ENCODE data around the gene KRT3.

KRT3 gene

DNA sequence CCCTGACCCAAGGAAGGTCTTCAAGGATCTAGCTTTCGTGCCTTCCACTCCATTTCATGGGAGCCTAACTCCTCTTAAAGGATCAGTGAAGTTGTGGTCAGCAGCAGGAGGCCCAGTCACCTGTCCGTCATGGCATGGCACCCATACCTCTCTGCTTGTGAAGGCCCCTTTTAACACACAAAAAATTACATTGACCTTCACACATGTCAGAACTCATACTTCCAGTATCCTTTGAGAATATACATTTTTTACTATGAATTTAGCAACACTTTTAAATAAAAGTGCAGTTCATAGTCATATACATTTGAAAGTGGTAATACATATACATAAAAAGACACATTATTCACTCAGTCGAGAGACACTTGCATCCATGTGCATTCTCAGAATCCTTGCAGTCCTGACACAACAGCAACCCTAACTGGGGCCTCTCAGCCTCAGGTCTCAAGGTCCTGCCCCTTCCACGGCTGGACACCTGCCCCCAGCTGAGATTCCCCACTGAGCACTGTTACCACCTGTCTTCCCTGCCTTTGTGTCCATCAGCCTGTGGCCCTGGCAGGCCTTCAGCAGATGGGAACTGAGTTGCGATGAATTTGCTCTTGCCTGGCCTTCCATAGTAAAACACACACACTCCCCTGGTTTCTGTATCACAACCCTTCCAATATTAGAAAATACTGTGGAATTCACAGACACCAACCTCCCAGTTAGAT is 3.7 kb upstream of the KRT3 start:
- TF ChIP-seq FOXP2 (optimal IDR thresholded peaks at IDR 0.05; ENCODE audit: borderline replicate concordance, extremely low read depth, extremely low read length, insufficient read depth) (no peak), SIN3A (IDR thresholded peaks at IDR 0.05; ENCODE audit: borderline replicate concordance, insufficient read depth, low read length) (no peak), POLR2AphosphoS5 (IDR thresholded peaks at IDR 0.05; ENCODE audit: low read depth, low read length) (no peak), REST (IDR thresholded peaks at IDR 0.05; ENCODE audit: insufficient read depth in 1 of 2, low read depth in 2 of 2, low read length in 2 of 2) (no peak), TAF1 (IDR thresholded peaks at IDR 0.05; ENCODE audit: borderline replicate concordance, insufficient read depth, low read length) (no peak)

GRCh38 chr12:52798671-52799504 is 3.0 kb upstream of the KRT3 start:
- TF ChIP-seq TAF1 (IDR thresholded peaks at IDR 0.05; ENCODE audit: borderline replicate concordance, insufficient read depth, low read length) (no peak), SIN3A (IDR thresholded peaks at IDR 0.05; ENCODE audit: borderline replicate concordance, insufficient read depth, low read length) (no peak), FOXP2 (optimal IDR thresholded peaks at IDR 0.05; ENCODE audit: borderline replicate concordance, extremely low read depth, extremely low read length, insufficient read depth) (no peak), POLR2AphosphoS5 (IDR thresholded peaks at IDR 0.05; ENCODE audit: low read depth, low read length) (no peak), REST (IDR thresholded peaks at IDR 0.05; ENCODE audit: insufficient read depth in 1 of 2, low read depth in 2 of 2, low read length in 2 of 2) (no peak)

DNA sequence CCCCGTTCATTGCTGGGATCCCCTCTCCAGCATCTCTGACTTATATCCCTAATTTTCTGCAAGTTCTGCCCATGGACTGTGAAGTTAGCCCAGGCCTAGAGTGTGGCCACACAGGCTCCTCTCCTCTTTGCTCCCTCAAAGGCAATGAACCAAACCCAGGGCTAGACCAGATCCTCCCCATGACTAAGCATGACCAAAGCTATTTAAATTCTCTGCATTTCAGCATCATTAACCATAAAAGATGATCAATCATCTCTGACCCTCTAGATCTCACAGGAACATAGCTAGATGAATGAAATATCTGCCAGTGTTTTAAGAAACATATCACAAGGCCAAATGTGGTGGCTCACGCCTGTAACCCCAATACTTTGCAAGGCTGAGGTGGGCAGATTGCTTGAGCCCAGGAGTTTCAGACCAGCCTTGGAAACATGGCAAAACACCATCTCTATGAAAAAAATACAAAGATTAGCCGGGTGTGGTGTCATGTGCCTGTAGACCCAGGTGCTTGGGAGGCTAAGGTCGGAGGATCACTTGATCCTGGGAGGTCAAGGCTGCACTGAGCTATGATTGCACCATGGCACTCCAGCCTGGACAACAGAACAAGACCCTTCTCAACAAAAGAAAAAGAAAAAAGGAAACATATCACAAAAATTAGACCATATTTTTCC is 2.2 kb upstream of the KRT3 start:
- TF ChIP-seq SIN3A (IDR thresholded peaks at IDR 0.05; ENCODE audit: borderline replicate concordance, insufficient read depth, low read length), result no peak

DNA sequence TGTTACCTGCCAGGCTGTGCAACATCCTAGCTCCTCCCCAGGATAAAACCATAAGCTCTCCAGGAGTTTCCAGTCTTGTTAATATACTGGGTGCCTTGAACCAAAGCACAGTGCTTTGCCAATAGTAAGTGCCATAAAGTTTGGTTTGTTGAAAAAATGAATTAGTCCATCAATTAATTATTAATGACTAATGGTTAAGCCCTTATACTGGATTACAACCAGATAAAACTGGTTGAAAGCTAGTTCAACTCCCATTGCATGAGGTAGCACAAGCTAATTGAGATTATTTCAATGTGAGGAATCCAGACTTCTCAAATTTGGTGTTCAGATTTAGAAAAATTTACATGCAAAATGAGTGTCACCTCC is 1.6 kb upstream of the KRT3 start:
- TF ChIP-seq SIN3A (IDR thresholded peaks at IDR 0.05; ENCODE audit: borderline replicate concordance, insufficient read depth, low read length) (no peak), POLR2AphosphoS5 (IDR thresholded peaks at IDR 0.05; ENCODE audit: low read depth, low read length) (no peak), FOXP2 (optimal IDR thresholded peaks at IDR 0.05; ENCODE audit: borderline replicate concordance, extremely low read depth, extremely low read length, insufficient read depth) (no peak), TAF1 (IDR thresholded peaks at IDR 0.05; ENCODE audit: borderline replicate concordance, insufficient read depth, low read length) (no peak), REST (IDR thresholded peaks at IDR 0.05; ENCODE audit: insufficient read depth in 1 of 2, low read depth in 2 of 2, low read length in 2 of 2) (no peak)

GRCh38 chr12:52796839-52797528 is 1.1 kb upstream of the KRT3 start:
- TF ChIP-seq SIN3A (IDR thresholded peaks at IDR 0.05; ENCODE audit: borderline replicate concordance, insufficient read depth, low read length) (no peak), POLR2AphosphoS5 (IDR thresholded peaks at IDR 0.05; ENCODE audit: low read depth, low read length) (no peak), FOXP2 (optimal IDR thresholded peaks at IDR 0.05; ENCODE audit: borderline replicate concordance, extremely low read depth, extremely low read length, insufficient read depth) (no peak), TAF1 (IDR thresholded peaks at IDR 0.05; ENCODE audit: borderline replicate concordance, insufficient read depth, low read length) (no peak), REST (IDR thresholded peaks at IDR 0.05; ENCODE audit: insufficient read depth in 1 of 2, low read depth in 2 of 2, low read length in 2 of 2) (no peak)
